DND-41 (cell line): ENCODE data around the gene GPR39.

Experiments used
- ATAC-seq: fragments of 200-7000 bp; cut with Tn5 transposase; 3 replicates; pipeline ENCODE4 v1.9.1; 2021; ENCODE audit warnings: low read depth; ENCODE audit not compliant: insufficient read depth
- DNase-seq: peaks from one replicate; pipeline ENCODE4 v3.0.0-alpha.2; 2020
- H2AFZ ChIP-seq: 2 replicates; pipeline ENCODE4 v1.6.0; 2012; ENCODE audit warnings: low read depth, low read length
- H3K27ac ChIP-seq: 2 replicates; pipeline ENCODE4 v1.5.1; 2012; ENCODE audit warnings: low read length, inconsistent platforms
- H3K27me3 ChIP-seq: fragments of 200-600 bp; sonication (generic); 2 replicates; pipeline ENCODE4 v1.6.0; 2012; ENCODE audit warnings: low read length, mild to moderate bottlenecking, inconsistent platforms; ENCODE audit not compliant: insufficient read depth, poor library complexity
- H3K36me3 ChIP-seq: 2 replicates; pipeline ENCODE4 v1.5.1; 2012; ENCODE audit warnings: low read length, inconsistent platforms; ENCODE audit not compliant: insufficient read depth
- H3K4me1 ChIP-seq: 2 replicates; pipeline ENCODE4 v1.5.1; 2012; ENCODE audit warnings: mild to moderate bottlenecking, low read length; ENCODE audit not compliant: insufficient read depth
- H3K4me2 ChIP-seq: 2 replicates; pipeline ENCODE4 v1.6.0; 2012; ENCODE audit warnings: mild to moderate bottlenecking, moderate library complexity, low read length, inconsistent platforms; ENCODE audit not compliant: insufficient read depth
- H3K4me3 ChIP-seq, 2 experiments: fragments of 200-600 bp in 1 of 2; shearing (Covaris generic) in 1 of 2; 2 replicates each; pipeline ENCODE4 v1.5.1; 2012 to 2016; ENCODE audit warnings: inconsistent platforms in 2 of 2, low read length in 2 of 2, mild to moderate bottlenecking in 2 of 2, low read depth in 1 of 2, moderate library complexity in 1 of 2
- H3K79me2 ChIP-seq: 2 replicates; pipeline ENCODE4 v1.6.0; 2012; ENCODE audit warnings: low read length, inconsistent platforms; ENCODE audit not compliant: insufficient read depth
- H3K9ac ChIP-seq: 2 replicates; pipeline ENCODE4 v1.6.0; 2012; ENCODE audit warnings: low read depth, mild to moderate bottlenecking, inconsistent platforms, low read length, moderate library complexity
- H3K9me3 ChIP-seq: 2 replicates; pipeline ENCODE4 v1.5.1; 2012; ENCODE audit warnings: low read length, moderate library complexity, mild to moderate bottlenecking, inconsistent platforms; ENCODE audit not compliant: insufficient read depth, severe bottlenecking
- H4K20me1 ChIP-seq: 2 replicates; pipeline ENCODE4 v1.6.0; 2012; ENCODE audit warnings: low read length; ENCODE audit not compliant: insufficient read depth
- EZH2 ChIP-seq: IDR thresholded peaks from 3 replicates; pipeline ENCODE4 v1.6.1; 2012; ENCODE audit warnings: borderline replicate concordance, low read depth, mild to moderate bottlenecking, moderate library complexity, low read length, inconsistent platforms; ENCODE audit not compliant: severe bottlenecking
- TF ChIP-seq, protein P1 (sequence below): IDR thresholded peaks from 2 replicates; pipeline ENCODE4 v1.5.1; 2012; ENCODE audit warnings: borderline replicate concordance, low read length, moderate library complexity, mild to moderate bottlenecking; ENCODE audit not compliant: poor library complexity, severe bottlenecking; ENCODE audit errors: extremely low read depth

The GPR39 gene

DNA sequence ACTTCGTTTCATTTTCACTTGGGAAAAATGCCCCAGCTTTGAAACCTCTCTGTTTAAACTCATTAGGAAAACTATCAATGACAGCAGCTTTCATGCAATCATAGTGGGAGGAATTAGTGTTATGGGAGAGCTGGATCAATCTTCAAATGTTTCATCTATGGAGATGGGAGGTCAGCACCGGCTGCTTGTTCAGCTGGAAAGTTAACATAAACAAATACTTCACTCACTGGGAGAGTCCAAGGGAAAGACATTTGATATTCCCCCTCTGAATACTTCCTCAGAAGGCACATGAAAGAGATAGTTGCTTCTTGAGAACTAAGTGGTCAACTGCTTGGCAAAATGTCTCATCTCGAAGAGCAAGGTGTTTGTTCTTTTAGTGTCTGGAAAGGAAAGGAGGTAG is 246.1 kb downstream of the GPR39 start:
- no peak for TF ChIP-seq EZH2
- TF ChIP-seq, protein P1, sequence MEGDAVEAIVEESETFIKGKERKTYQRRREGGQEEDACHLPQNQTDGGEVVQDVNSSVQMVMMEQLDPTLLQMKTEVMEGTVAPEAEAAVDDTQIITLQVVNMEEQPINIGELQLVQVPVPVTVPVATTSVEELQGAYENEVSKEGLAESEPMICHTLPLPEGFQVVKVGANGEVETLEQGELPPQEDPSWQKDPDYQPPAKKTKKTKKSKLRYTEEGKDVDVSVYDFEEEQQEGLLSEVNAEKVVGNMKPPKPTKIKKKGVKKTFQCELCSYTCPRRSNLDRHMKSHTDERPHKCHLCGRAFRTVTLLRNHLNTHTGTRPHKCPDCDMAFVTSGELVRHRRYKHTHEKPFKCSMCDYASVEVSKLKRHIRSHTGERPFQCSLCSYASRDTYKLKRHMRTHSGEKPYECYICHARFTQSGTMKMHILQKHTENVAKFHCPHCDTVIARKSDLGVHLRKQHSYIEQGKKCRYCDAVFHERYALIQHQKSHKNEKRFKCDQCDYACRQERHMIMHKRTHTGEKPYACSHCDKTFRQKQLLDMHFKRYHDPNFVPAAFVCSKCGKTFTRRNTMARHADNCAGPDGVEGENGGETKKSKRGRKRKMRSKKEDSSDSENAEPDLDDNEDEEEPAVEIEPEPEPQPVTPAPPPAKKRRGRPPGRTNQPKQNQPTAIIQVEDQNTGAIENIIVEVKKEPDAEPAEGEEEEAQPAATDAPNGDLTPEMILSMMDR, result no peak
- Histone ChIP-seq H3K9ac (no peak overlapping the region), H2AFZ (no peak overlapping the region), H3K27ac (no peak overlapping the region), H3K4me2 (no peak overlapping the region), H3K36me3 (no peaks in the 10 kb centered on the region), H3K79me2 (no peaks in the 10 kb centered on the region), H3K27me3 (no peaks in the 10 kb centered on the region), H3K4me3 (no peak overlapping the region), H3K9me3 (no peaks in the 10 kb centered on the region), H4K20me1 (no peaks in the 10 kb centered on the region), H3K4me1 (no peaks in the 10 kb centered on the region)
- ATAC-seq (no peak), DNase-seq (no peak)

GRCh38 chr2:132664096-132664495 is 247.5 kb downstream of the GPR39 start:
- no peaks in the 10 kb centered on the region for H3K27me3 ChIP-seq
- no peak overlapping the region for H3K27ac ChIP-seq
- ATAC-seq (no peak), DNase-seq (no peak)
- no peak overlapping the region for H3K9ac ChIP-seq
- no peak overlapping the region for H3K4me3 ChIP-seq
- no peaks in the 10 kb centered on the region for H3K79me2 ChIP-seq
- TF ChIP-seq, protein P1, result no peak
- no peak for TF ChIP-seq EZH2
- no peaks in the 10 kb centered on the region for H3K4me1 ChIP-seq
- H4K20me1 ChIP-seq, result no peaks in the 10 kb centered on the region
- no peak overlapping the region for H3K4me2 ChIP-seq
- H3K9me3 ChIP-seq, result no peaks in the 10 kb centered on the region
- H2AFZ ChIP-seq, result no peak overlapping the region
- H3K36me3 ChIP-seq, result no peaks in the 10 kb centered on the region

DNA sequence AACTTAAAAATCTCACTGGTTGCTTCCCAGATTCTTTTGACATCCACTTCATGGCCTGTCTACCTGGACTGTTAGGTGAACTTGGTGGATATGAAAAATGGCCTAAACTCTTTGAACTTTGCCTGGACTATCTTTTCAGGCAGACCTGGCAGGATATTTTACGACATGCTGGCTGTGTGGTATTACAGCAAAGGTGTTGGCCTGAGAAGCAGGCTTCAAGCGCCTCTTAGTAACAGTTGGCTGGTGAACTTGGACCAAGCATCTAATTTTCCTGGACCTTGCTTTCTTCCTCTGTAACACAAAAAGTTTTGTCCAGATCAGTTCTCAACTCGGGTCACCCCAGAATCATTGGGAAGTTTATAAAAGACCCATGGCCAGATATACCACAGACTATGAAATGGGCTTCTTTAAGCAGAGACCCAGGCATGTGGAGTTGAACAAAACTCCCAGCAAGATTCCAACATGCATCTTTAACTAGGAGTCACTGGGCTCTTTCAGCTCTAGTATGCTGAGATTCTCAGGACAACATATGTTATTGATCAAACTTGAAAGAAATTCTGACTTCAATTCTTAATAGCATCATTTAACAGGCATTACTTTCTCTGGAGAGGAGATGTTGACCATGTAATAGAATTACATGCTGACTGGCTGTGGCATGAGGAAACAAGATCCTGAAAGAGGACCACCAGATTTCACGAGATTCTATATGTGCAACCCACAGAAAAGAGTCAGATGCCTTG is 249.0 kb downstream of the GPR39 start:
- H3K27ac ChIP-seq, result no peak overlapping the region
- H3K79me2 ChIP-seq, result no peaks in the 10 kb centered on the region
- H3K9ac ChIP-seq, result no peak overlapping the region
- H3K27me3 ChIP-seq, result no peaks in the 10 kb centered on the region
- TF ChIP-seq EZH2, result no peak
- TF ChIP-seq, protein P1, result no peak
- H2AFZ ChIP-seq, result no peak overlapping the region
- H3K4me2 ChIP-seq, result no peak overlapping the region
- DNase-seq (no peak), ATAC-seq (no peak)
- H3K4me1 ChIP-seq, result no peaks in the 10 kb centered on the region
- H3K9me3 ChIP-seq, result peaks cover 3% of the 10 kb centered on the region
- no peaks in the 10 kb centered on the region for H4K20me1 ChIP-seq
- H3K4me3 ChIP-seq, result no peak overlapping the region
- no peaks in the 10 kb centered on the region for H3K36me3 ChIP-seq
